Epithelial cell of proximal tubule (primary cell): ENCODE data around the gene ZBTB17. TPM values are rescaled to one million over a fixed set of nuclear protein-coding genes. Genes with fewer than 3 reads are reported as not detected.

Experiments
- DNase-seq: peaks from one replicate; pipeline ENCODE4 v3.0.0-alpha.2; 2011; ENCODE audit warnings: low read depth
- H3K4me3 ChIP-seq: 2 replicates; pipeline ENCODE4 v1.5.1; 2011; ENCODE audit warnings: low read depth, mild to moderate bottlenecking, low read length
- CTCF ChIP-seq: conservative IDR thresholded peaks from 2 replicates; pipeline ENCODE4 v1.5.1; 2012; ENCODE audit warnings: low read depth, mild to moderate bottlenecking, low read length
- total RNA-seq: library from RNA; depleted of rRNA; stranded (reverse); fragments of >200 nt; gene quantifications from 2 replicates; pipeline ENCODE4 v1.2.3, GENCODE V29; 2015

Gene ZBTB17
- total RNA-seq, 1 donor from 2014 or later, result 22.5 TPM

GRCh38 chr1:15970911-15971310 lies 5.0 kb downstream of the ZBTB17 start:
- TF ChIP-seq CTCF, result no peak
- no peak for DNase-seq
- no peak overlapping the region for H3K4me3 ChIP-seq

- TF ChIP-seq CTCF, result no peak
- no peak for DNase-seq
- H3K4me3 ChIP-seq, result no peak overlapping the region
Observed at GRCh38 chr1:15969321-15969880, 6.5 kb downstream of the ZBTB17 start.

- H3K4me3 ChIP-seq, result no peak overlapping the region
- no peak for DNase-seq
Observed at GRCh38 chr1:15968172-15968571, 7.7 kb downstream of the ZBTB17 start.

GRCh38 chr1:15966956-15967344 lies 9.0 kb downstream of the ZBTB17 start:
- no peak for DNase-seq
- TF ChIP-seq CTCF, result no peak
- no peak overlapping the region for H3K4me3 ChIP-seq

More at GRCh38 chr1:15968172-15968571, 7.7 kb downstream of the ZBTB17 start:
- TF ChIP-seq CTCF, result no peak

GRCh38 chr1:15966081-15966955 lies 9.6 kb downstream of the ZBTB17 start:
- no peak for TF ChIP-seq CTCF
- DNase-seq, result no peak
- no peak overlapping the region for H3K4me3 ChIP-seq

GRCh38 chr1:15965228-15965767 lies 10.6 kb downstream of the ZBTB17 start:
- TF ChIP-seq CTCF, result no peak
- no peak for DNase-seq
- H3K4me3 ChIP-seq, result no peak overlapping the region
